Left lung (tissue), 10 donors: ENCODE results near the gene MAP2K6. TPM values are rescaled to one million over a fixed set of nuclear protein-coding genes. Genes with fewer than 3 reads are reported as not detected.

Experiments used
- ATAC-seq: fragments of 200-7000 bp; cut with Tn5 transposase; one replicate; pipeline ENCODE4 v1.9.1; 2020; ENCODE audit warnings: moderate library complexity
- DNase-seq, 4 donors: peaks; one replicate each; pipeline ENCODE4 v3.0.0-alpha.2; 2013 to 2020
- H3K27ac ChIP-seq, 2 donors: fragments of 200-600 bp; sonication (generic) in 1 of 2; one replicate each; pipeline versions ENCODE4 v1.5.0 to v1.8.0; 2020 to 2021
- H3K27me3 ChIP-seq, 2 donors: fragments of 200-600 bp; sonication (generic) in 1 of 2; one replicate each; pipeline versions ENCODE4 v1.5.0 to v1.8.0; 2020 to 2021
- H3K36me3 ChIP-seq, 2 donors: fragments of 200-600 bp; sonication (generic) in 1 of 2; one replicate each; pipeline versions ENCODE4 v1.5.0 to v1.8.0; 2020 to 2021
- H3K4me1 ChIP-seq, 2 donors: fragments of 200-600 bp; one replicate each; pipeline ENCODE4 v1.8.0; 2021
- H3K4me3 ChIP-seq, 2 donors: fragments of 200-600 bp; sonication (generic) in 1 of 2; one replicate each; pipeline versions ENCODE4 v1.5.0 to v1.8.0; 2020 to 2021; ENCODE audit warnings: mild to moderate bottlenecking in 1 of 2
- H3K9me3 ChIP-seq, 2 donors: fragments of 200-600 bp; sonication (generic) in 1 of 2; one replicate each; pipeline versions ENCODE4 v1.5.0 to v1.8.0; 2020 to 2021
- CTCF ChIP-seq, 2 donors: fragments of 200-600 bp; sonication (generic) in 1 of 2; IDR thresholded peaks; one replicate each; pipeline versions ENCODE4 v1.5.0 to v1.8.0; 2021; ENCODE audit warnings: antibody characterized with exemption in 2 of 2
- intact Hi-C, 2 donors: fragments of 100-400 bp; cut with DNase I; formaldehyde crosslinking; loops; one replicate each; pipeline versions ENCODE4 v1.11.2 to v1.14.2; 2022
- polyA plus RNA-seq, 6 donors: library from polyadenylated mRNA; unstranded; fragments of 120-200 nt; gene quantifications; one replicate each; pipeline ENCODE4 v1.2.1, GENCODE V29; 2013; ENCODE audit not compliant: insufficient read length in 6 of 6
- total RNA-seq, 2 donors: library from RNA; stranded (reverse); fragmentation: NEBNext Ultra II Directional; extraction: Animal tissue kit (Norgen Biotek cat#: 25700); gene quantifications; one replicate each; pipeline ENCODE4 v1.2.1, GENCODE V29; 2021
- donor health status: DM: no; HTN: yes; CAD: no.
- donor health status: DM: no; HTN: no; CAD: no.

The MAP2K6 gene
- total and polyA plus RNA-seq, 8 donors: 7.2 to 27.1 (median 21.1) TPM

DNA sequence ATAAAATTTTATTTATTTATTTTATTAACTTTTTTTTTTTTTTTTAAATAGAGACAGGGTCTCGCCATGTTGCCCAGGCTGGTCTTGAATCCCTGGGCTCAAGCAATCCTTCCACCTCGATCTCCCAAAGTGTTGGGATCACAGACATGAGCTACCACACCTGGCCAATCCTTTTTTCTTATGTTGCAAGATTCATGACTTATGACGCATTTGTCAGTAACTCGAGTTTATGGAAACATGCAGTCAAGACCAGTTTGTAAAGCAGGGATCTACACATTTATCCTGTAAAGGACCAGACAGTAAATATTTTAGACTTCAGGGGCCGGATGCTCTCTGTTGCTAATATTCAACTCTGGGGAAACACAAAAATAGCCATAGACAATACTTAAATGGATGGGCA is 9.4 kb upstream of the MAP2K6 start:
- Histone ChIP-seq H3K4me3 (no peak overlapping the region), H3K27ac (no peak overlapping the region), H3K4me1 (no peaks in the 10 kb centered on the region), H3K27me3 (no peaks in the 10 kb centered on the region), H3K36me3 (no peaks in the 10 kb centered on the region), H3K9me3 (no peaks in the 10 kb centered on the region)
- no peak for ATAC-seq
- no peak for TF ChIP-seq CTCF (IDR thresholded peaks at IDR 0.05)
- DNase-seq: no peak
- intact Hi-C loops: no loop called here

DNA sequence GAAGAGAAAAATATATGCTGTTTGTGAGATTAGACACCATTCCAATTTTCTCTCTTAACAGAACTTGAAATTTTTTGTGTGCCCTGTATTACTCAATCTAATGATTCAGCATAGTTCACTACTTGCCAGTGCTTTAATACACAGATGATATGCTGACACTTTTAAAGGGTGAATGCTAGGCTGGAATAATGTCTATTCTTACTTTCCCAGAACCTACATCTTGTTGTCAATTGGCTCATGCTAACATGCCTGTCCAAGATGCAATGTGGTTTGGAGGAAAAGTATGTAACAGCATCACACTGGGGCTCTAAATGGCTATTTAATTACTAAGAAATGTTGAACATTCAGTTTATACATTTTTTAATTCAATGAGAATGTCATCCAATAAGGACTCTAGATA is 7.6 kb upstream of the MAP2K6 start:
- Histone ChIP-seq H3K36me3 (no peaks in the 10 kb centered on the region), H3K27ac (no peak overlapping the region), H3K4me3 (no peak overlapping the region), H3K9me3 (no peaks in the 10 kb centered on the region), H3K4me1 (no peaks in the 10 kb centered on the region), H3K27me3 (no peaks in the 10 kb centered on the region)
- ATAC-seq (no peak), DNase-seq (no peak)
- intact Hi-C loops: no loop called here
- TF ChIP-seq CTCF (IDR thresholded peaks at IDR 0.05): no peak

DNA sequence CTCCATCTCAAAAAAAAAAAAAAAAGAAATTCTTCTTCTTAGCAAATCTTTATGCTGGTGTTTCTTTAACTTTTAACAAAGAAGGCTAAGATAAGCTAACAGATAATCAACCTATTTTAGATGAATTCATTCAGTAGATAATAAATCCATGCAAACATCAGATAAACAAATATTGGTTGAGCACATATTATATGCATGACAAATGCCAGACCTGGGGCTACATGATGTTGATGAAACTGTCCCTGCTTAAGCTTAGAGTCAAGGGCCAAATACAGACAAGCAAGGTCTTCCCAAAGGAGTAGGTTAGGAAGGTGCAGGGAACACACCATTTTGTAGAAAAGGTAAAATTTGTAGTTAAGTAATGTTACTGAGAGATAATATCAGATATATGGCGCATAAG is 6.7 kb upstream of the MAP2K6 start:
- TF ChIP-seq CTCF (IDR thresholded peaks at IDR 0.05): no peak
- Histone ChIP-seq H3K4me1 (no peaks in the 10 kb centered on the region), H3K36me3 (no peaks in the 10 kb centered on the region), H3K9me3 (no peaks in the 10 kb centered on the region), H3K27ac (no peak overlapping the region), H3K4me3 (no peak overlapping the region), H3K27me3 (no peaks in the 10 kb centered on the region)
- intact Hi-C loops: no loop called here
- ATAC-seq (no peak), DNase-seq (no peak)

- no peaks in the 10 kb centered on the region for H3K27me3 ChIP-seq
- H3K9me3 ChIP-seq: no peaks in the 10 kb centered on the region
- H3K36me3 ChIP-seq: no peaks in the 10 kb centered on the region
- DNase-seq (no peak), ATAC-seq (no peak)
- no peak overlapping the region for H3K4me3 ChIP-seq
- intact Hi-C loops: no loop called here
- peaks cover 4 to 20% of the 10 kb centered on the region in 2 donors for H3K4me1 ChIP-seq
- H3K27ac ChIP-seq: no peak overlapping the region
- TF ChIP-seq CTCF (IDR thresholded peaks at IDR 0.05): no peak
These were observed 3.8 kb upstream of the MAP2K6 start for GRCh38 chr17:69410671-69411070.

DNA sequence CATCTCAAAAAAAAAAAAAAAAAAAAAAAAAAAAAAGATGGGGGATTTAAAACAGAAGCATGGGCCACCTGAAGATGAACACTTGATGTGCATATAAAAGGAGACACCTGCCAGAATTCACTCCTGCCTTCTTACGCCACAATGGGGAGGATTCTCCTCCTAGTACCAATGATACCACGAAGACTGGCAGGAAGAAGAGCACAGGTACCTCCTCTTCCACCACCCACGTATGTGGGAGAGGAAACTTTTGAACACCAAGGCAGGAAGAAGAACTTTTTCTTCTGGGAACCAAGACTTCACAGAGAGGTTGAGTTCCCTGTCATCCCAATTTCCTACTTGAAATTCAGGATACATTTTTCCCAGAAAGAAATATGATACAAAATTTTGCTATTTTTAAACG is 2.7 kb upstream of the MAP2K6 start:
- no peaks in the 10 kb centered on the region for H3K36me3 ChIP-seq
- H3K27me3 ChIP-seq: no peaks in the 10 kb centered on the region
- H3K4me1 ChIP-seq: peaks cover 7 to 31% of the 10 kb centered on the region in 2 donors
- TF ChIP-seq CTCF (IDR thresholded peaks at IDR 0.05): no peak
- H3K9me3 ChIP-seq: no peaks in the 10 kb centered on the region
- no peak for ATAC-seq
- intact Hi-C loops: no loop called here
- no peak overlapping the region for H3K27ac ChIP-seq
- H3K4me3 ChIP-seq: no peak overlapping the region
- DNase-seq: no peak
